ENCODE measurements around the gene ACOX3. TPM values are rescaled to one million over a fixed set of nuclear protein-coding genes. Genes with fewer than 3 reads are reported as not detected.

The ACOX3 gene
- total and polyA plus RNA-seq, 4 donors = 11.4 to 24.6 (median 13.6) TPM

DNA sequence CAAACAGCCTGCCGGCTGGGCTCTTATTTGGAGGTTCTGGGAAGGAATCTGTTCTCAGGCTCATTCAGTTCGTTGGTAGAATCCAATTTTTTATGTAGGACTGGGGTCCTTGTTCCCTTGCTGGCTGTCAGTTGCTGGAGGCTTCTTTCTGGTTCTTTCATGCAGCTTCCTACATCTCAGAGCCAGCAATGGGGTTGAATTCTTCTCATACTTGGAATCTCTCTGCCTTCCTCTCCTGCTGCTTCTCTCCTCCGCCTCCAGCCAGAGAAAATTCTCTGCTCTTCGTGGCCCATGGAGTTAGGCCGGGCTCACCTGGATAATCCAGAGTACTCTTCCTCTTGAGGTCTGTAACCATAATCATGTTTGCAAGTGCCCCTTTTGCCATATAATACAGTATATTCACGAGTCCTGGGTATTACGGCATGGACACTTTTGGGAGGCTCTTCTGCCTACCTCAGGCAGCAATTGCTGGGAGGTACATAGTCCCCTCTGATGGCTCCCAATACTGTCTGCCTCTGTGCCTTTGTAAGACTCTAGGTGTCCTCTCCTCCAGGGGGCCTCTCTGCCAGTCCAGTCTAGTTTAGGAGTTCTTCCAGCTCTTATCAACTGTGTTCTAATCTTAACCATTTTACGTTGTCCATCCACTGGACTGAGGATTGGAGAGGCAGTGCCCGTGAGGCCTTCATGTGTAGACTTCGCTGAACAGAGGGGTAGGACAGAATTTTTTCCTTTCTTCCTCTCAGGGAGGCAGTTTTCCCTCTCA is 2.3 kb upstream of the ACOX3 start:
- no peak overlapping the region for H3K9ac ChIP-seq (ENCODE audit: low read depth in 1 of 2, low read length in 2 of 2)
- H3K4me1 ChIP-seq (ENCODE audit: control insufficient read depth in 4 of 4, insufficient read depth in 4 of 4, low read length in 3 of 4) = peaks cover 12 to 44% (median 33%) of the 10 kb centered on the region in 4 donors
- no peaks in the 10 kb centered on the region for H3K9me3 ChIP-seq (ENCODE audit: control insufficient read depth in 4 of 4, low read length in 3 of 4)
- whole genome bisulfite sequencing = 89% methylated on average over 10 of the region's 10 CpGs
- no peaks in the 10 kb centered on the region for H3K27me3 ChIP-seq (ENCODE audit: control insufficient read depth in 4 of 4, insufficient read depth in 4 of 4, low read length in 3 of 4)
- H3K4me3 ChIP-seq (ENCODE audit: low read depth in 1 of 3, low read length in 3 of 3) = no peak overlapping the region
- peaks cover 0 to 9% (median 3%) of the 10 kb centered on the region in 4 donors for H3K36me3 ChIP-seq (ENCODE audit: control insufficient read depth in 4 of 4, insufficient read depth in 3 of 4, low read depth in 1 of 4, low read length in 3 of 4)
- no peak overlapping the region for H3K27ac ChIP-seq (ENCODE audit: low read depth in 1 of 2, low read length in 2 of 2)
- TF ChIP-seq, protein P1, sequence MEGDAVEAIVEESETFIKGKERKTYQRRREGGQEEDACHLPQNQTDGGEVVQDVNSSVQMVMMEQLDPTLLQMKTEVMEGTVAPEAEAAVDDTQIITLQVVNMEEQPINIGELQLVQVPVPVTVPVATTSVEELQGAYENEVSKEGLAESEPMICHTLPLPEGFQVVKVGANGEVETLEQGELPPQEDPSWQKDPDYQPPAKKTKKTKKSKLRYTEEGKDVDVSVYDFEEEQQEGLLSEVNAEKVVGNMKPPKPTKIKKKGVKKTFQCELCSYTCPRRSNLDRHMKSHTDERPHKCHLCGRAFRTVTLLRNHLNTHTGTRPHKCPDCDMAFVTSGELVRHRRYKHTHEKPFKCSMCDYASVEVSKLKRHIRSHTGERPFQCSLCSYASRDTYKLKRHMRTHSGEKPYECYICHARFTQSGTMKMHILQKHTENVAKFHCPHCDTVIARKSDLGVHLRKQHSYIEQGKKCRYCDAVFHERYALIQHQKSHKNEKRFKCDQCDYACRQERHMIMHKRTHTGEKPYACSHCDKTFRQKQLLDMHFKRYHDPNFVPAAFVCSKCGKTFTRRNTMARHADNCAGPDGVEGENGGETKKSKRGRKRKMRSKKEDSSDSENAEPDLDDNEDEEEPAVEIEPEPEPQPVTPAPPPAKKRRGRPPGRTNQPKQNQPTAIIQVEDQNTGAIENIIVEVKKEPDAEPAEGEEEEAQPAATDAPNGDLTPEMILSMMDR (IDR thresholded peaks at IDR 0.05; ENCODE audit: low read depth, low read length, missing input control) = no peak
- TF ChIP-seq GABPA (IDR thresholded peaks at IDR 0.05 in 1 of 2, conservative IDR thresholded peaks at IDR 0.05 in 1 of 2) = no peak
- TF ChIP-seq FOXA1 (IDR thresholded peaks at IDR 0.05) = no peak
- TF ChIP-seq NR2F2 (IDR thresholded peaks at IDR 0.05) = no peak
- TF ChIP-seq, protein P2, sequence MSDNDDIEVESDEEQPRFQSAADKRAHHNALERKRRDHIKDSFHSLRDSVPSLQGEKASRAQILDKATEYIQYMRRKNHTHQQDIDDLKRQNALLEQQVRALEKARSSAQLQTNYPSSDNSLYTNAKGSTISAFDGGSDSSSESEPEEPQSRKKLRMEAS (IDR thresholded peaks at IDR 0.05) = no peak
- TF ChIP-seq HNF4A (conservative IDR thresholded peaks at IDR 0.05) = no peak
- TF ChIP-seq EGR1 (IDR thresholded peaks at IDR 0.05; ENCODE audit: low read depth in 2 of 2) = no peak
- no peak for TF ChIP-seq RXRA (IDR thresholded peaks at IDR 0.05)
- TF ChIP-seq RAD21 (IDR thresholded peaks at IDR 0.05) = no peak
- no peak for TF ChIP-seq YY1 (IDR thresholded peaks at IDR 0.05)
- TF ChIP-seq HNF4G (IDR thresholded peaks at IDR 0.05) = no peak
- no peak for TF ChIP-seq TAF1 (conservative IDR thresholded peaks at IDR 0.05)
- no peak for TF ChIP-seq JUND (IDR thresholded peaks at IDR 0.05)
- TF ChIP-seq SP1 (IDR thresholded peaks at IDR 0.05) = no peak
- TF ChIP-seq, protein P3, sequence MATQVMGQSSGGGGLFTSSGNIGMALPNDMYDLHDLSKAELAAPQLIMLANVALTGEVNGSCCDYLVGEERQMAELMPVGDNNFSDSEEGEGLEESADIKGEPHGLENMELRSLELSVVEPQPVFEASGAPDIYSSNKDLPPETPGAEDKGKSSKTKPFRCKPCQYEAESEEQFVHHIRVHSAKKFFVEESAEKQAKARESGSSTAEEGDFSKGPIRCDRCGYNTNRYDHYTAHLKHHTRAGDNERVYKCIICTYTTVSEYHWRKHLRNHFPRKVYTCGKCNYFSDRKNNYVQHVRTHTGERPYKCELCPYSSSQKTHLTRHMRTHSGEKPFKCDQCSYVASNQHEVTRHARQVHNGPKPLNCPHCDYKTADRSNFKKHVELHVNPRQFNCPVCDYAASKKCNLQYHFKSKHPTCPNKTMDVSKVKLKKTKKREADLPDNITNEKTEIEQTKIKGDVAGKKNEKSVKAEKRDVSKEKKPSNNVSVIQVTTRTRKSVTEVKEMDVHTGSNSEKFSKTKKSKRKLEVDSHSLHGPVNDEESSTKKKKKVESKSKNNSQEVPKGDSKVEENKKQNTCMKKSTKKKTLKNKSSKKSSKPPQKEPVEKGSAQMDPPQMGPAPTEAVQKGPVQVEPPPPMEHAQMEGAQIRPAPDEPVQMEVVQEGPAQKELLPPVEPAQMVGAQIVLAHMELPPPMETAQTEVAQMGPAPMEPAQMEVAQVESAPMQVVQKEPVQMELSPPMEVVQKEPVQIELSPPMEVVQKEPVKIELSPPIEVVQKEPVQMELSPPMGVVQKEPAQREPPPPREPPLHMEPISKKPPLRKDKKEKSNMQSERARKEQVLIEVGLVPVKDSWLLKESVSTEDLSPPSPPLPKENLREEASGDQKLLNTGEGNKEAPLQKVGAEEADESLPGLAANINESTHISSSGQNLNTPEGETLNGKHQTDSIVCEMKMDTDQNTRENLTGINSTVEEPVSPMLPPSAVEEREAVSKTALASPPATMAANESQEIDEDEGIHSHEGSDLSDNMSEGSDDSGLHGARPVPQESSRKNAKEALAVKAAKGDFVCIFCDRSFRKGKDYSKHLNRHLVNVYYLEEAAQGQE (IDR thresholded peaks at IDR 0.05) = no peak
- TF ChIP-seq FOXA2 (IDR thresholded peaks at IDR 0.05) = no peak
- TF ChIP-seq, protein P4, sequence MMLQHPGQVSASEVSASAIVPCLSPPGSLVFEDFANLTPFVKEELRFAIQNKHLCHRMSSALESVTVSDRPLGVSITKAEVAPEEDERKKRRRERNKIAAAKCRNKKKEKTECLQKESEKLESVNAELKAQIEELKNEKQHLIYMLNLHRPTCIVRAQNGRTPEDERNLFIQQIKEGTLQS (IDR thresholded peaks at IDR 0.05) = no peak
- TF ChIP-seq, protein P5, sequence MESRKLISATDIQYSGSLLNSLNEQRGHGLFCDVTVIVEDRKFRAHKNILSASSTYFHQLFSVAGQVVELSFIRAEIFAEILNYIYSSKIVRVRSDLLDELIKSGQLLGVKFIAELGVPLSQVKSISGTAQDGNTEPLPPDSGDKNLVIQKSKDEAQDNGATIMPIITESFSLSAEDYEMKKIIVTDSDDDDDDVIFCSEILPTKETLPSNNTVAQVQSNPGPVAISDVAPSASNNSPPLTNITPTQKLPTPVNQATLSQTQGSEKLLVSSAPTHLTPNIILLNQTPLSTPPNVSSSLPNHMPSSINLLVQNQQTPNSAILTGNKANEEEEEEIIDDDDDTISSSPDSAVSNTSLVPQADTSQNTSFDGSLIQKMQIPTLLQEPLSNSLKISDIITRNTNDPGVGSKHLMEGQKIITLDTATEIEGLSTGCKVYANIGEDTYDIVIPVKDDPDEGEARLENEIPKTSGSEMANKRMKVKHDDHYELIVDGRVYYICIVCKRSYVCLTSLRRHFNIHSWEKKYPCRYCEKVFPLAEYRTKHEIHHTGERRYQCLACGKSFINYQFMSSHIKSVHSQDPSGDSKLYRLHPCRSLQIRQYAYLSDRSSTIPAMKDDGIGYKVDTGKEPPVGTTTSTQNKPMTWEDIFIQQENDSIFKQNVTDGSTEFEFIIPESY (IDR thresholded peaks at IDR 0.05) = no peak
- DNase-seq (ENCODE audit: low spot score) = no peak

Measured in liver (tissue), 9 donors.